Cortex of kidney (tissue), 1 donor: Measurements from ENCODE around the gene COMMD10.

ENCODE experiments used
- DNase-seq: peaks from one replicate; lab custom pipeline; 2025; lab: John Stamatoyannopoulos, UW

COMMD10 gene

DNA sequence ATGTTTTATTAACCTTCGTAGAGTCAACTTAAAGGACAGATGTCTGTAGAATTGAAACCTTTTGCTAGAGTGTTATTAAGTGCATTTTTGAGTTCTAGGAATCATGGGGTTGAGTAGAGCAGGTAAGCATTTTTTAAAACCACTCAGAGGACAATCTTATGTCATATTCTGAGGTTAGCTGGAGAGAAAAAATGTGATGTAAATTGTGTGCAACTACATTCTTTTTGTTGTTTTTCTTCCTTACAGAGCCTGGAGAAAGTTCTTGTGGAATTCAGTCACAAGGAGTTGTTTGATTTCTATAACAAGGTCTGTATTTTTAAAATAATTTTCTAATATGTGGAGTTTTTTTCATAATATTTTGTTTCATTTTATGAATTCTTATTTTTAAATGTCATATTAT, 206.4 kb downstream of the COMMD10 start:
- DNase-seq: no peak

DNA sequence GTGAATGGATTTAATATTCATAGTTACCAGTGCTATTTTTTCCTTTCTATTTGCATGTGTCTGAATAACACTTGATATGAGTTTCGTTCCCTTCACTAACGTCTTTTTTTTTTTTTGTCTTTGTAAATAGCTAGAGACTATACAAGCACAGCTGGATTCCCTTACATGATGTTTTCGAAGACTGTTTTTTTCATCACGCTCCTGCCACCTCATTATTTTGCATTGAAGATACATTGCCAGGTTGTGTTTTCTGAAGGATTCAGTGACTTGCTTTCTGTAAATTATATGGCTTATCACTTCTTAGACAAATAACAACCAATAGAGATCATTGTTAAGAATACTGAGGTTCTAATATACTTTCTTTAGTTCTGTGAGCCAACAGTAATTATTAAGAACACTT, 207.5 kb downstream of the COMMD10 start:
- no peak for DNase-seq

DNA sequence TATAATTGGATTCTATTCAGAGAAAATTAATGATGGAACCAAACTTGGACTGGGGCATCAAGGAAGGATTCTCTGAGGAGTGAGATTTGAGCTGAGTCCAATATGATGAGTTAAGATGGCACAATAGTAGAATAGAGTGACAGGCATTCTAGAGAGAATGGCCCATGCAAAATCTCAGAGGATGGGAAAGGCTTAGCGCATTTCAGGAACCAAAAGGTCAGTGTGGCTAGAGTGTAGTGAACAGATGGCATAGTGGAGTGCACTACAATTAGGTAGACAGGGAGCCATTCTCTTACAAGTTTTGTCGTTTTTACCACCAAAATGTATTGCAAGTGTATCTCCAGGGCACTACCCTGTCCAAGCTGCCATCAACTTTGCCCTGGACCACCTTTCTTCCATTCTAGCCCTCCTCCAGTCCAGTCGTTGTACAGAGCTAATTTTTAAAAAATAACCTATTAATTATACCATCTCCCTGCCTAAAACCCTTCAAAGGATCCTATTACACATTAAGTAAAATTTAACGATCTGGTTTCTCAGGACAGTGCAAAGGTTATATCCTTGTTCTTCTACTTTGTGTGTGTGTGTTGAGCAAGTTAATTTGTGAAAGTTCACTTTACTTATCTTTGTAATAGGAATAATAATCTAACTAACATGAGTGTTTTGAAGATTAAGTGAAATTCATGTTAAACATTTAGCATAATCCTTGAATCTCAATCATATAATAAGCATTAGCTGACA, 211.7 kb downstream of the COMMD10 start:
- DNase-seq: no peak

DNA sequence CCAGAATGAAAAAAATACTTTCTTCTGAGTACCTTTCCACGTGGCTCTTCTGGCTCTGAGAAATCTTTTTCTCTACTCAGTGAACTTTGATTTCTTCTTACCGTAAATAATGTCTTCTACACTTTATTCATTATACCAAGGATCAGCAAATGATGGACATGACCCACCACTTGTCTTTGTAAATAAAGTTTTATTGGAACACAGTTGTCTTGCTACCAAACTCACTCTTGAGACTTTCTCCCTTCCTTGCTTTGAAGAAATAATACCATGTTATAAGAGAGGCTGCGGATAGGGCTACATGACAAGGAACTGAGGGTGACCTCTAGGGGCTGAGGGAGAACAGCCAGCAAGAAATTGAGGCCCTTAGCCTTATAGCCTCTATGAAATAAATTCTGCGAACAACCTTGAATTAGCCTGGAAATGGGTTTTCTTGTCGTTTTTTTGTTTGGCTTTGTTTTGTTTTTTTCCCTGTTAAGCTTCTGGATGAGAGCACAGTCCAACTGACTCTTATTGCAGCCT, 212.5 kb downstream of the COMMD10 start:
- DNase-seq: no peak

DNA sequence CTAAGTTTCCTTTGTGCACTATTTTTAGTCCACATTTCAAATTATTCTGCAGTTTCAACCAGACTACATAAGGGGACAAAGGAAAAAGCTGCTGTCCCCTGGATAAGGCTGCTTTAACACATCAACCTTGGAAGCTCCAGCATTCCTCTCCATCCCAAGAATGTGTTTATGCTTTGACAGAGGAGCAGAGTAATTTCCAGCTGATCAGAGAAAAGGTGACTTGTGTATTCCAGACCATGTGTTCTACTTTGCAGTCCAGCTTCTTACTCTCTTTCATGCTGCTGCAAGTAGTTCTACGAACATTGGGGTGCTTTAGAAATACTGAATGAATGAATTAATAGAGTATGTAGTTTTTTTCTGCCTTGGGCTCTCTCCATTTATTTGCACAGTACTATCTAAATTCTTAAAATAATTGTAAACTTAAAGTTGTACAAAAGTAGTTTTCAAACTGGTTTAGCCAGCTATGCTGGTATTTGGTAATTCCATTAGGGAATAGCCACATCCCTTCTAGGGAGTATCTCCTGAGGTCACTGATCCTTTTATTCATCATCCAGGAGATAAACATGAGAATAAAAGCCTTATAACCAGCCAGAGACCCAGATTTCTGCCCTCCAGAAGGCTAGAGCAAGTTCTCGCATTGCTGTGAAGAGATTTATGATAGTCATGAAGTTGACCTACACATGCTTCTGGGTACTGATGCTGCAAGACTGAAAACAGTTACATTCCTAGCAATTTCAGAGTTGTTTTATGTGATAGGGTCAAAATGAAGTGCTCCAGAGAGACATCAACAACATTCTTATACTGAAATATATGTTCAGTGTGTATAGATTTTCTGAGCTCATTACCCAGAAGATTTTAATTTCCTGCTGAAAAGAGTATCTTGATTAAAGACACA, 215.2 kb downstream of the COMMD10 start:
- no peak for DNase-seq

DNA sequence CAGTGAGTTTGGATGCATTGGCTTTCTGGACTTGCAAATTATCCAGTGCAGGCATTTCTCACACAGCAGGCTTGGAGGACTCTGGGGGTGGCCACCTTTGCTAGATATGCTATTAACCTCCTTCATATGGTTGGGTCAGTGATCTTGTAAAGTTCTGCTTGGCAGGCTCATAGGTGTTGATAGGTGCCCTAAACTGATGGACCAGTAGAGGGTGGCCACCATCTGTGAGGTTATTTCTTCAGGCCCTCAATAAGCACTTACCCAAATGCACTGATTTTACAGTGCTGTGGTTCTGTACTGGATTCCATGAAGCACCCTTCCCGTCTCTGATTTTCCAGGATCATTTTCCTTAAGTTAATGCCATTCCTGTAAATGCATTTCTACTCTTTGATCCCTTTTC, 216.3 kb downstream of the COMMD10 start:
- no peak for DNase-seq

DNA sequence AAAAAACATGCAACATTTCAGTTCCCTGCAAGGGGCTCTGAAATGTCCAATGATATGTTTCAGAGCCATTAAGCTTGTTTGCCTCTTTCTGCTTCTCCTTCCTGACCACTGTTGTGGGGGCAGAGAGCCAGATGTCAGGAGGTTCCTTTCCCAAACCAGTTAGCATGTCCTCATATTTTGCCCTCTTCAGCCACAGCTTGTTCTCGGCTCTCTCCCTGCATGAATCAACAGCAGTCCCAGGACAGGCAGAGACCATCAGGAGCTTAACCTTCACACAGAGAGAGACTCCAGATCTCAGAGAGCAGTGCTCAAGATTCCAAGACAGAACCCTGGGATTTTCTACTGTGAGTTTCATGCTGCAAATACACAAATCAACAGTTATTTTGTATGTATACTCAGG, 218.5 kb downstream of the COMMD10 start:
- no peak for DNase-seq

DNA sequence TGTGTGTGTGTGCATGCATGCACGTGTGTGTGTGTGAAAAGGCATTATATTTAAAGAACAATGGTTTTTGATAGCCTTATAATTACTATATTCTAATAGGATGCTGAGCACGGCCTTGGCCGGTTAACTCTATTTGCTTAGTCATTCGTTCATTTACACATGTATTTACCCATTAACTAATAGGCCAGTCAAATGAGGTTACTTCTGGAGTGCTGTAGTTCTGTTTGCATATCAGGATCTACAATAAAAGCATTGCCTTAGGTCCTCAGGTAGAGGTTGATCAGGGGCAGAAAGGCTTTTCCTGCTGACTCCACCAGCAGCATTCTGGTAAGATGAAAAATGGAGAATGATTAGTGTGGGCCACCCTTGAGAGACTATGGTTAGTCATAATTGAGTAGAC, 219.0 kb downstream of the COMMD10 start:
- no peak for DNase-seq

DNA sequence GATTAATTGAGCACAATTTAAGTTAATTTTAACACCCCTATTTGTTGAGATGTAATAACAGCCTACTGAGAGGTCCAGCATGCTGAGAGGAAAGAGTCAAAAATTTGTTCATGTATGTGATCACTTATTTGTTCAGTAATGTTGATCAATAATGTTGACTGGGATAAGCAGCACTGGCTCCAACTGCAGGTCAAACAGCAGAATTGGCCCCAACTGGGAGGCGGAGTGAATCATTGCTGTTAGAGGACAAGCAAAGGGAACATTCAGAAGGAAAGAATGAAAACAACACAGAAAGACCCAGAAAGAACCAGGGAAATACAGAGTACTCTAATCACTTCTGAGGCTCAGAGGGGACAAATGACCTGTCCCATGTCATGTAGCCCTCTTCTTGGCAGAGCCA, 221.1 kb downstream of the COMMD10 start:
- DNase-seq: no peak

DNA sequence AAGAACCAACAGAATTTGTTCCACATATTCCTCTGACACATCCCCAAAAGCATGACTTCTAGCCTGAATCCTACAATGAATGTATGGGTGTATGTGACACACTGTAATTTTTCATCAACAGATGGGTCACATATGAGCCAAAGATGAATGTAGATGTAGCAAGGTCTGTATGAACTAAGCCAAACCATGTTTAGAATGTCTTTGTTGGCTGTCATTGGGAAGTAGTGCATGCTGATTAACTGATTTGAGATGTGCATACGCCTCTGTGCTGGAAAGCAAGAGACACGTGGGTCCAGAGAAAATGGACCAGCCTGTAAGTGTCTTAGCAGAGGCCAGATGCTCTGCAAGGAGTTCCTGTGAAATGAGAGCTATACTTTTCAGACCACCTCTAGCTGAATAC, 222.0 kb downstream of the COMMD10 start:
- no peak for DNase-seq

DNA sequence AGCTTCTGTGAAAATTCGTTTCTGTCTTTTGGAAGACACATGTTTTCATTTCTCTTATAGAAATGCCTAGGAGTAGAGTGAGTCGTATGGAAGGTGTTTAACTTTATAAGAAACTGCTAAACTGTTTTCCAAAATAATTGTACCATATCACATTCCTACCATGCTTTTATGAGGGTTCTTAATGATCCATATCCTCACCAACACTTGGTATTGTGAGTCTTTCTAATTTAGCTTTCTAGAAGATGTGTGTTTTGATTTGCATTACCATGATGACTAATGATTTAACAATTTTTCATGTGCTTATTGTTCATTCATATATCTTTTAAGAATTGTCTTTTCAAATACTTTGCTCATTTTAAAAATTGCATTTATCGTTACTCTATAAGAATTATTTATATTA, 223.6 kb downstream of the COMMD10 start:
- no peak for DNase-seq

DNA sequence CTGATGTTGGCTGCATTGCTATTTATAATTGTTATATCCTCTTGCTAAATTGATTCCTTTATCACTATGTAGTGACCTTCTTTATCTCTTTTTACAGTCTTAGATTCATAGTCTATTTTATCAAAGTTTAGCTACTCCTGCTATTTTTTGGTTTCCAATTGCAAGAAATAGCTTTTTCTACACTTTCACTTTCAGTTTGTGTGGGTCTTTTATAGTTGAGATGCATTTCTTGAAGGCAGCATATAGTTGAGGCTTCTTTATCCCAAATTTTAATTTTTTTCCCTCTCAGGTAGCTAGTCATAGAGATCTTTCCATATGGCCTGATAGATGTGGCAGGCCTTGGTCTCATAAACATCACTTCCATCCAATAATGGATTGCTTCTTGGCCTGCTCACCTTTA, 228.5 kb downstream of the COMMD10 start:
- no peak for DNase-seq

DNA sequence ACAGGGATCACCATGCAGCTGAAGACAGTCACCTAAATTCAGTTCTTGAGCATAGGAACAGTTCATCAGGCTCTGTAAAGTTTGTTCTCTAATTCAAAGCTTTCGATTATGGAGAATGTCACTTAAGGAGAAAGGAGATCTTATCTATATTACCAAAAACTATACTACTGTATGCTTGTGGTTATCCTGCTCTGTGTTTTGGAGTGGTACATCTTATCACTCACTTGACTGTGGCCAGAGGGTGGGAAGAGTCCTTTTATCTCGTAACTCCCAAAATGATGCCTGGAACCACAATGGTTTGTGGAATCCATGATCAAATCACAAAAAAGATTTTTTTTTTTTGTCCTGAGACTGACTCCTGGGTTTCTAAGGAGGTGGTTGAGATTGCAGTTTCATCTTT, 230.7 kb downstream of the COMMD10 start:
- DNase-seq: no peak

DNA sequence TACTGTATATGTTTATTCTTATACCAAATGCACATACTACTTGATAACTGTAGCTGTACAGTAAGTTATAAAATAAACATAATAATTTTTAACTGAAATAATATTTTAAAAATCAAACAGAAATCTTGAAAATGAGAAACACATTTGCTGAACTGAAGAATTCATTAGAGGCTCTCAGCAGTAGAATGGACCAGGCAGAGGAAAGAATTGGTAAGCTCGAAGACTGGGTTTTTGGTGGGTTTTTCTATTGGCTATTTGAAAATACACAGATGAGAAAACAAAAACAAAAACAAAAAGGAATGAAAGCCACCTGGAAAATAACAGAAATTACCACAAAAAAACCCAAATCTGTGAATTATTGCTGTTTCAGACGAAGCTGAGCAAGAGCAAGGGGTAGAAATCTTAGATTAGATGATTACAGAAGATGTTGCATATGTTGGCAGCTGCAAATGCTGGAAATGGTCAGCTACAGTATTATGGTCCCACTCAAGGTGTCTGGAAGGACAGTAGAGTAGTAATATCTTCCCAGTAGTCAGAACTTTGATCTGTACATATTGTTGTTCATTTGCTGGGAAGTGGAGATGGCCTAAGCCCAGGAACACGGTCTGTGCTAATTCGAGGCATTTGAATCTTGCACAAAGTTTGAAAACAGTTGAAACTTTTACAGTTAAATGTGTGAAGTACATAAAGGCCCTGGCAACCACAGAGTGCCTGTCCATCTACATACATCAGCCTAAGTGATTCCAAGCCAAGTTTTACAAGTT, 233.4 kb downstream of the COMMD10 start:
- DNase-seq: no peak

DNA sequence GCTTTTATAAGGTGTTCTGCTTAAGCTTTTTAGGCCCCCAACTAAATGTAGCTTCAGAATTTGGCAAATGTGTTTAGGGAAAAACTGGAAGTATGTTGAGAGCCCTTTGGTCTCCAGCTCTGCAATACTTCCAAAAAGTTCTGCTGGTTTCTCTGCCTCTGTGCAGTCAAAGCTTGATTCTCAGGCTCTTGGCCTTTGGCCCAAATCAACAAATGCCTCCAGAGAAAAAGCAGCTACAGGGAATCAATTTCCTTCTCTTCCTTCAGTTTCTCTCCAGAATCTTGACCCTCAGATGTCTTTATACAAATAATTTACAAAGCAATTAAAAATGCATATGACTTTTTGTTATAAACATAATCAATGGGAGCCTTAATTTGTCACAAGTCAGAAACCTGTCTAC, 235.7 kb downstream of the COMMD10 start:
- DNase-seq: no peak

DNA sequence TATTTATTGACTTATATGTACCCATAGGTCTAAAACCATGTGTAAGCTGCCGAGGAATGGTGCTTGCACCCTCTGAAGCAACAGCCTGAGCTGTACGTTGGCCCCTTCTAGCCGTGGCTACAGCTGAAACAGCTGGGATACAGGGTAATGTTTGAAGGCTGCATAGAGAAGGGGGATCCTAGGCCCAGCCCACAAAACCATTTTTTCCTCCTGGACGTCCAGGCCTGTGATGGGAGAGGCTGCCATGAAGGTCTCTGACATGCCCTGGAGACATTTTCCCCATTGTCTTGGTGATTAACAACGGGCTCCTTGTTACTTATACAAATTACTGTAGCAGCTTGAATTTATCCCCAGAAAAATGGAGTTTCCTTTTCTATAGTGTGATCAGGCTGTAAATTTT, 244.7 kb downstream of the COMMD10 start:
- DNase-seq: no peak

DNA sequence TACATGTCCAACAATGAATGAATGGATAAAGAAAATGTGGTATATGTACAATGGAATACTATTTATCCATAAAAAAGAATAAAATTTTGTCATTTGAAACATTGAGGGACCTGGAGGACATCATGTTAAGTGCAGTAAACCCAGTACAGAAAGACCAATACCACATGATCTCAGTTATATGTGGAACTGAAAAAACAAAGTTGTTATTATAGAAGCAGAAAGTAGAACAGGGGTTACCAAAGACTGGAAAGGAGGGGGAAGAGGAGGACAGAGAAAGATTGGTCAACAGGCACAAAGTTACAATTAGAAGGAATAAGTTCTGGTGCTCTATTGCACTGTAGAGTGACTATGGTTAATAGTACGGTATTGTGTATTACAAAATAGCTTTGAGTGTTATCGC, 256.0 kb downstream of the COMMD10 start:
- DNase-seq: no peak
